Measurements from ENCODE around the gene COL6A2. TPM values are rescaled to one million over a fixed set of nuclear protein-coding genes. Genes with fewer than 3 reads are reported as not detected.

COL6A2 gene
- total and polyA plus RNA-seq, 4 donors, result 335 to 3,611 (median 1,409) TPM

- DNase-seq (peak; percentile 84 to 89), ATAC-seq (ENCODE audit: low FRiP score) (peak; percentile 53)
- no peak overlapping the region for H3K4me3 ChIP-seq (ENCODE audit: low read length in 2 of 2)
- H3K4me1 ChIP-seq (ENCODE audit: control insufficient read depth in 1 of 2, insufficient read depth in 2 of 2, low read length in 2 of 2), result no peaks in the 10 kb centered on the region
- 33 to 37% methylated on average over 28 to 30 of the region's 30 CpGs for WGBS, 2 donors
- H3K9me3 ChIP-seq (ENCODE audit: control insufficient read depth, low read length), result no peaks in the 10 kb centered on the region
- intact Hi-C loops (cut with DNase I), result no loop called here
- no peaks in the 10 kb centered on the region for H3K36me3 ChIP-seq (ENCODE audit: control insufficient read depth in 1 of 2, insufficient read depth in 2 of 2, low read length in 1 of 2)
- H3K27me3 ChIP-seq (ENCODE audit: control insufficient read depth in 1 of 2, insufficient read depth in 2 of 2, low read length in 1 of 2), result no peaks in the 10 kb centered on the region
- no peak overlapping the region for H3K27ac ChIP-seq (ENCODE audit: low read depth in 1 of 2, low read length in 2 of 2)
These were observed 17.5 kb upstream of the COL6A2 start for GRCh38 chr21:46080171-46081021.

DNA sequence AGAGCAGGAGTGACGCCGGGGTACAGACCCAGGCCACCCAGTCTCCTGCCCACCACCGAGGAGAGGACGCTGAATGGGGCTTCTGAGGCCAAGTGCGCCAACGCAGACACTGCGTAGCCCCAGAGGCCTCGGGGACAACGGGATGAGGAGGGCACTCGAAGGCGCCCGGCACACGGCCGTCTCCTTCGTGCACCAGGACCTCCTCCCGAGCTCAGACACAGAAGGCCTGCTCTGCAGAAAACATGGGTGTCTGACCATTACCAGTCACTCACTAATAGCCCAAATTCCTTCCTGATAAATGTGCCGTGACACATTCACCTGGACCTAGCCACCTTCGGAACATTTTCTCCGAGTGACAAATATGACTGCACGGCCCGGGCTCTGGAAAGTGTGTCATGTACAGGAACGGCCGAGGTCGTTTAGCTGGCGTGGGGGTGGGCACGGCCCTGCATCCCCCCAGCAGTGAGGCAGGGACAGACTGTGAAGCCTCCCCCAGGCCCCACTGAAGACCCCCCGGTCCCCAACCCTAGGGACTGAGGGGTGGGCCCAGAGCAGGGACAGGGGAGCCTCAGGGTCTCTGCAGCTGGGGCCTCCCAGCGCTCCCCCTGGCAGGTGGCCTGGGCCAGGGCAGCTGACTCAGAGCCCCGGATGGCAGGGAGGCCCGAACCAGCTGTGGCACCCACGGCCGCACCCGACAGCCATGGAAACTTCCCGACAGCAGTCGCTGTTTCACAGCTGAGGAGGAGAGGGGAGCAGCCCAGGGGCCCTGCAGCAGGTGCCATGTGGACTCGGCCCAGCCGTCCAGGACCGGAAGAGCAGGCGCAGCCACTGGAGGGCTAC lies 16.7 kb upstream of the COL6A2 start:
- H3K4me3 ChIP-seq (ENCODE audit: low read length in 2 of 2), result no peak overlapping the region
- intact Hi-C loops (cut with DNase I), result no loop called here
- DNase-seq, result peak; percentile 57 to 81
- no peak overlapping the region for H3K27ac ChIP-seq (ENCODE audit: low read depth in 1 of 2, low read length in 2 of 2)
- H3K4me1 ChIP-seq (ENCODE audit: control insufficient read depth in 1 of 2, insufficient read depth in 2 of 2, low read length in 2 of 2), result no peaks in the 10 kb centered on the region
- no peaks in the 10 kb centered on the region for H3K27me3 ChIP-seq (ENCODE audit: control insufficient read depth in 1 of 2, insufficient read depth in 2 of 2, low read length in 1 of 2)
- H3K9me3 ChIP-seq (ENCODE audit: control insufficient read depth, low read length), result no peaks in the 10 kb centered on the region
- ATAC-seq (ENCODE audit: low FRiP score), result no peak
- WGBS, 2 donors, result 69 to 78% methylated on average over 38 to 39 of the region's 39 CpGs
- H3K36me3 ChIP-seq (ENCODE audit: control insufficient read depth in 1 of 2, insufficient read depth in 2 of 2, low read length in 1 of 2), result no peaks in the 10 kb centered on the region

DNA sequence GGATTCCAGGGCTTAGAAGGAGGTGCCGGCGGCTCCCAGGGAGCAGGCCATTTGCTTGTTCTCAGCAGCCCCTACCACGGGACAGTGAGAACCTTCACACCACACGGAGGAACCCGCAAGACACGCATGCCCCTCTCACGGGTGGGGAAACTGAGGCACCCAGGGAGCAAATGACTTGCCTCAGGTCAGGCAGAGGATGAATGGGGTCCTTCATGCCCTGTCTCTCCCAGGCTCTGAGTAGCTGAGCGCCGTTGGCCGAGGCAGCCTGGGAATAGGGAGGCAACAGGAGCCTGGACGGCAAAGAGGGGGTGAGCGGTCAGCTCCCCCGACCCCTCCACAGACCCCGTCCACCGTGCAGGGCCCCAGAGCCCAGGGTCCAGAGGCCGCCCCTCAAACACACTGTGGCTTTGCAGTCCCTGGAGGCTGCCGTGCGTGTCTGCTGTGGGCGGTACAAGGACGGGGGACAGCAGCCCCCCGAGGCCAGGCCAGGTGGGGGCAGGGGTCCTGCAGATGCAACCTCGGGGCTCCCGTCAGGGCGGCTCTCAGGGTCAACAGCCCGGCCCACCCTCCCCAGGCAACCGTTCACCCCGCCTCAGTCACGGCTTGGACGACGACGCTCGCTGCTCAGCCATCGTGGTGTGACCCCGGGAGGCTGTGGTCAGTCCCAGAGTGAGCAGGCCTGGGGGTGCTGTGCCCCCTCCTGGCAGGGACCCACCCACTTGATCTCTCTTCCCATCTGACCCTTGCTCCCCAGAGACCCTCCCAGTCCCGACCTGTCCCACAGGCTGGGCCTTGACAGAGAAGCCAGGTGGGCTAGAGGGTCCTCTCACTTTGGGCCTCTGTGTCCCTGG lies 15.8 kb upstream of the COL6A2 start:
- H3K36me3 ChIP-seq (ENCODE audit: control insufficient read depth in 1 of 2, insufficient read depth in 2 of 2, low read length in 1 of 2), result no peaks in the 10 kb centered on the region
- ATAC-seq (ENCODE audit: low FRiP score) (no peak), DNase-seq (peak; percentile 45 to 67)
- intact Hi-C loops (cut with DNase I), result no loop called here
- no peaks in the 10 kb centered on the region for H3K4me1 ChIP-seq (ENCODE audit: control insufficient read depth in 1 of 2, insufficient read depth in 2 of 2, low read length in 2 of 2)
- H3K4me3 ChIP-seq (ENCODE audit: low read length in 2 of 2), result no peak overlapping the region
- H3K9me3 ChIP-seq (ENCODE audit: control insufficient read depth, low read length), result no peaks in the 10 kb centered on the region
- WGBS, 2 donors, result 93 to 94% methylated on average over 34 to 35 of the region's 35 CpGs
- H3K27ac ChIP-seq (ENCODE audit: low read depth in 1 of 2, low read length in 2 of 2), result no peak overlapping the region
- H3K27me3 ChIP-seq (ENCODE audit: control insufficient read depth in 1 of 2, insufficient read depth in 2 of 2, low read length in 1 of 2), result no peaks in the 10 kb centered on the region

- Histone ChIP-seq H3K27me3 (ENCODE audit: control insufficient read depth in 1 of 2, insufficient read depth in 2 of 2, low read length in 1 of 2) (no peaks in the 10 kb centered on the region), H3K4me3 (ENCODE audit: low read length in 2 of 2) (no peak overlapping the region), H3K27ac (ENCODE audit: low read depth in 1 of 2, low read length in 2 of 2) (no peak overlapping the region), H3K36me3 (ENCODE audit: control insufficient read depth in 1 of 2, insufficient read depth in 2 of 2, low read length in 1 of 2) (no peaks in the 10 kb centered on the region), H3K4me1 (ENCODE audit: control insufficient read depth in 1 of 2, insufficient read depth in 2 of 2, low read length in 2 of 2) (no peaks in the 10 kb centered on the region), H3K9me3 (ENCODE audit: control insufficient read depth, low read length) (no peaks in the 10 kb centered on the region)
- ATAC-seq (ENCODE audit: low FRiP score), result no peak
- intact Hi-C loops (cut with DNase I), result no loop called here
- WGBS, 2 donors, result 93 to 95% methylated on average over 5 of the region's 5 CpGs
- DNase-seq, result no peak
These were observed 15.3 kb upstream of the COL6A2 start for GRCh38 chr21:46082713-46082962.

GRCh38 chr21:46082963-46083790 lies 14.7 kb upstream of the COL6A2 start:
- Histone ChIP-seq H3K4me1 (ENCODE audit: control insufficient read depth in 1 of 2, insufficient read depth in 2 of 2, low read length in 2 of 2) (no peaks in the 10 kb centered on the region), H3K27me3 (ENCODE audit: control insufficient read depth in 1 of 2, insufficient read depth in 2 of 2, low read length in 1 of 2) (no peaks in the 10 kb centered on the region), H3K9me3 (ENCODE audit: control insufficient read depth, low read length) (no peaks in the 10 kb centered on the region), H3K27ac (ENCODE audit: low read depth in 1 of 2, low read length in 2 of 2) (no peak overlapping the region), H3K36me3 (ENCODE audit: control insufficient read depth in 1 of 2, insufficient read depth in 2 of 2, low read length in 1 of 2) (no peaks in the 10 kb centered on the region), H3K4me3 (ENCODE audit: low read length in 2 of 2) (no peak overlapping the region)
- intact Hi-C loops (cut with DNase I), result no loop called here
- DNase-seq, result peak; percentile 41 to 75
- WGBS, 2 donors, result 92 to 94% methylated on average over 35 of the region's 35 CpGs
- no peak for ATAC-seq (ENCODE audit: low FRiP score)

DNA sequence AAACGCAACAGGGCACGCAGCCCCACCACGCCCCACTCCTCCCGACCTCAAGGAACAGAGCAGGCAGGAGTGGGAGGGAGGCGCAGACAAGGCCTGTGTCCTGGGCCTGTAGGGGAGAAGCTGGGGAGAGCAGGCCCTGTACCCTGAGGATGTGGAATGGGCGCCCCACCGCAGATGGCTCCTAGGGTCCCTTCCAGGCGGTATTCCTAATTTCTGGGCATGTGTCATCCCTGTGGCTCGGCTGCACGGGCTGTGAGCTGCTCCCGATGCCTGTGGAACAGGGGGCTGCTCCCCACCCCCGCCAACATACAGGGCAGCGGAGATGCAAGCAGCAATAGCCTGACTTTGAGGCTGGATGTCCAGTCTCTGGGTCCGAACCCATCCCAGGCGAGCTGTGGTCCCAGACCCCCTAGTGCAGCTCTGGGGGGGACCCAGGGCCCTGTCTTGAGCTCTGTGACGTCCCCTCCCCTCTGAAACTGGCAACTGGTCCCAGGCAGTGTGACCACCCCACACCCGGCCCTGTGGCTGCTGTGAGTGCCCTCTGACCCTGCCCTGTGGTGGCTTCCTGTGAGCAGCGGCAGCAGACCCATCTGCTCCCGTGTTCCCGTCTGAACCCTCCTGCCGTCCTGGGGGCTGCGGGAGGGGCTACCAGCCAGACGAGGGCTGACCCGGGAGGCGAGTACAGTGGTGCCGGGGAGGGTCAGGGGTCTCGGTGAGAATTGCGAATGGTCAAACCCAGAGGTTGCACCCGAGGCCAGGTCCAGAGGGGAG lies 13.9 kb upstream of the COL6A2 start:
- Histone ChIP-seq H3K27ac (ENCODE audit: low read depth in 1 of 2, low read length in 2 of 2) (no peak overlapping the region), H3K36me3 (ENCODE audit: control insufficient read depth in 1 of 2, insufficient read depth in 2 of 2, low read length in 1 of 2) (no peaks in the 10 kb centered on the region), H3K9me3 (ENCODE audit: control insufficient read depth, low read length) (no peaks in the 10 kb centered on the region), H3K27me3 (ENCODE audit: control insufficient read depth in 1 of 2, insufficient read depth in 2 of 2, low read length in 1 of 2) (no peaks in the 10 kb centered on the region), H3K4me1 (ENCODE audit: control insufficient read depth in 1 of 2, insufficient read depth in 2 of 2, low read length in 2 of 2) (no peaks in the 10 kb centered on the region), H3K4me3 (ENCODE audit: low read length in 2 of 2) (no peak overlapping the region)
- intact Hi-C loops (cut with DNase I), result no loop called here
- WGBS, 2 donors, result 84 to 87% methylated on average over 29 of the region's 29 CpGs
- DNase-seq (peak in 1 of 2 donors; percentile 73), ATAC-seq (ENCODE audit: low FRiP score) (no peak)

GRCh38 chr21:46084709-46085108 lies 13.2 kb upstream of the COL6A2 start:
- no peaks in the 10 kb centered on the region for H3K9me3 ChIP-seq (ENCODE audit: control insufficient read depth, low read length)
- DNase-seq (peak in 1 of 2 donors; percentile 71), ATAC-seq (ENCODE audit: low FRiP score) (no peak)
- no peaks in the 10 kb centered on the region for H3K4me1 ChIP-seq (ENCODE audit: control insufficient read depth in 1 of 2, insufficient read depth in 2 of 2, low read length in 2 of 2)
- no peak overlapping the region for H3K4me3 ChIP-seq (ENCODE audit: low read length in 2 of 2)
- no peak overlapping the region for H3K27ac ChIP-seq (ENCODE audit: low read depth in 1 of 2, low read length in 2 of 2)
- intact Hi-C loops (cut with DNase I), result no loop called here
- 87 to 96% methylated on average over 10 of the region's 10 CpGs for WGBS, 2 donors
- H3K36me3 ChIP-seq (ENCODE audit: control insufficient read depth in 1 of 2, insufficient read depth in 2 of 2, low read length in 1 of 2), result no peaks in the 10 kb centered on the region
- no peaks in the 10 kb centered on the region for H3K27me3 ChIP-seq (ENCODE audit: control insufficient read depth in 1 of 2, insufficient read depth in 2 of 2, low read length in 1 of 2)
